SIG-M5 (cell line): ENCODE measurements around the gene CRIM1.

Experiments
- DNase-seq: peaks from one replicate; lab custom pipeline; 2025; lab: John Stamatoyannopoulos, UW

The CRIM1 gene

DNA sequence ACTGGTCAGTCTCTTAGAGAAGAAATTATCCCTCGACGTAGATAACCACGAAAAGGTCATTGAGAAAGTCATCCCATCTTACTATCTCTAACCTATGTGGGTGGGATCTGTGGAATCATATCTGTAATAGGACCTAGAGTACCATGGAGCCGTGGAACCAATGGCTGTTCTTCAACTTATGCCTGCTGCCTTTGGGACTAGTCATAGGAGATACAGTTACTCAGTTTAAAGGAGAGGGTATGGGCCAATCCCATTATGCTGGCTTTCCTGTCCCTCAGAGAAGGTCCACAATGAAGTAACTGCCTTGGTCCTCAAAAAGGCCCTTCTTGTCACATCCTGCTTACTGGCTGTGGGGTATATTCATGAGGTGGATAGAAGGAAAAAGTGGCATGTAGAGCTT lies 164.9 kb downstream of the CRIM1 start:
- DNase-seq, result no peak

- DNase-seq, result no peak
These were observed 167.6 kb downstream of the CRIM1 start for GRCh38 chr2:36523153-36523552.

DNA sequence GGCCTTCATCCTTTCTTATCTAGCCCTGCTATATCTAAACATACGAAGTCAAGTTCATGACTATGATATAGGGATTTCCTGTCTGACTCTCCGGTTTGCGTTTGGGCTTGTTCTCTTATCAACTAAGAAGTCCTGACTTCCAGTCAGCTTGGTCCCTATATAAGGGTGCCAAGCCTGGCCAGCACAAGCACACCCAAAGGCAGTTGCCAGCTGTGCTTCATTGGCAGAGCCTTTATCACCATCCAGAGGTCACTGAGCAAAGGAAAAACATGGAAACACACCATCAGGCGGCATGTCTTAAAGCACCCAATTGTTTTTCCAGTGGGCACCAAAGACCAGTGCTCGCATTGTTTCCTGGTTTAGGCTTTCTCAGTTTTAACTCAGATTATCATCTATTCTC lies 169.7 kb downstream of the CRIM1 start:
- DNase-seq, result no peak

- DNase-seq, result no peak
These were observed 170.6 kb downstream of the CRIM1 start for GRCh38 chr2:36526226-36526625.

- no peak for DNase-seq
These were observed 172.7 kb downstream of the CRIM1 start for GRCh38 chr2:36528274-36528673.

DNA sequence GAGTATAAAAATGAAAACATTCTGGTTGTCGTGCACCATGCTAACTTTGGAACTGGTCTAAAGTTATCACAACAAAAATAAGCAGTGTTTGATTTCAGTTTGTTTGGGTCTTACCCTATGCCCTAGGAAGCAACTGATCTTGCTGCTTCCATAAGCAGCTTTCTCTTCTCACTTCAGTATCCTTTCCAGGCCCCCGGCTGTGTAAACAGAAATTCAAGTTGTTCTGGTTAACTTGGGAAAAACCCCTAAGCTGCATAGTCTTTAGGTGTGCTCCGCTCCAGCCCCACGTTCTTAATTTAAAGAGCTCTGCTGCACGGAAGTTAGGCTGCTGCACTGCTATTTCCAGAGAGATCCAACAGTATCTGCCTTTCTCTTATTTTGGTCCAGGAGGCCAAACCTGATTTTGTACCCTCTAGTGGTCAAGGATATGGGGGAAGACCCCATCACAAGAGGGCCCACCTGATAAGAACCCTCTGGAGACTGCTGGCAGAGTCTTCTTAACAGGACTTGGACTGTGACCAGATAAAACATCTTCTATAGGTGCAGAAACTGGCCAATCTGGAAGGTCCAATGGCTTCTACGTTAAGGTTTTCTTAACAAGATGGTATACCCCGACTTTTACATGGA lies 173.3 kb downstream of the CRIM1 start:
- DNase-seq, result no peak

DNA sequence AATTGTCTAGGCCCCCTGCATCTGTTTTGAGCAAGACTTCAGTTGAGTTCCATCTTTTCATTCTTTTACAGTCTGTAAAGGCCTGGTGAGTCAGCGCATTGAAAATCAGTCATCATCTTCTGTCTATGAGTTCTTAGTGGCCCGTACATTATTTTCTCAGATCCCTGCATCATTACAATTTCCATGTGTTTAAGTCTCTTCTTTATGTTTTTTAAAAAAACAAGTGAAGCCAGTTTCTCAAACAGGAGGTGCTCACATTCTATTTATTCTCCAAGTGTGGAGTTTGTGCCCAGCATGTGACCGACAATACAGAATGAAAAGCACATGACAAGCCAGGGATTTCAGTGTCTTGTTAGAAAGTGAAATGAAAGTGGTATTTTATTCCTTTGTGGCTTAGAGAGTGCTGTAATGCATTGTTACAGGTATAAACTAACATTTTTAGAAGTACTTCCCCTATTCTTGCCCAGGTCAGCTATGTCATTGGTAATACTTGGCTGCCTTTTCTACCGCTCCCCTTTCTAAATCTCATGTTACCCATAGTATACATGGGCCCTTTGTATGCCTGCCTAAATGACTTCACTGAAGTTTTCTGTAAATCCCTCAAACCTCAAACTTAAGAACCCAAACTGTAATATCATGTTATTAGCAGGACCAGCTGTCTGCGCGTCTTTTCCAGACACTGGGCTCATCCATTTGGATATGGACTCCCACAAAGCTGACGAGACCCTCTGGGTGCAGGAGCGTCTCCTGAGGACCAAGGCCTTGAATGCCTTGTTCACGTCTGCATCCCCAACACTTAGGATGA lies 174.8 kb downstream of the CRIM1 start:
- DNase-seq, result no peak

DNA sequence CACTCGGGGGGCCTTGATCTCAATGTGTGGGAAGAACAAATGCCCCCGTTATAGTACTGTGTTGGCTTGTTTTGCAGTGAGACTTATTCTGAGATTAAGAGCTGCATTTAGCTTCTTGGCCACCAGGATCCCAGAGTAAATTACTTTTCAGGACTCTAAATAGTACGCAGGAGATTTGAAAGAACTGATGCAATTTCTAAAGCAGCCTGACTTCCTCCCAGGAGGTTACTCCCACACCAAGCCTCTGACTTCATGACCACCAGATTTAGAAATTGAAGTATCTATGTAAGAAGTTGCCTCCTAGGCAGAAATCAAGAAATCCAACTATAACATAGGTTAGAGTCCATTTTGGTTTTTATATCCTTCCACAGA lies 175.4 kb downstream of the CRIM1 start:
- DNase-seq, result peak; percentile 73

- no peak for DNase-seq
These were observed 178.8 kb downstream of the CRIM1 start for GRCh38 chr2:36534275-36534799.

DNA sequence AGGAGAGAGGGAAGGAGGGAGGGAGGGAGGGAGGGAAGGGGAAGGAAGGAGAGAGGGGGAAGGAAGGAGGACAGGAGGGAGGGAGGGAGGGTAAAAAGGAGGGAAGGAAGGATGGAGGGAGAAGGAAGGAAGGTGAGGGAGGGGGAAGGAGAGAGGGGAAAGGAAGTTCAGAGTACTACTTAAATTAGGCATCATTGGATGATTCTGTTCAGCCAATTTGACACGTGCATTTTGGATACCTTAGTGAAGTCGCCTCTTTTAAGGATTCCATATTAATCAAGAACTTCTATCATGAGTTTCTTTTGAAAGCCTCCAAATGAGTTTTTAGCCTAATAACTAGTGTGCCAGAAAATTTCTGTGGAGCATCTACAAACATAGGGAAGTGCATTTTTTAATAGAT lies 179.5 kb downstream of the CRIM1 start:
- no peak for DNase-seq

DNA sequence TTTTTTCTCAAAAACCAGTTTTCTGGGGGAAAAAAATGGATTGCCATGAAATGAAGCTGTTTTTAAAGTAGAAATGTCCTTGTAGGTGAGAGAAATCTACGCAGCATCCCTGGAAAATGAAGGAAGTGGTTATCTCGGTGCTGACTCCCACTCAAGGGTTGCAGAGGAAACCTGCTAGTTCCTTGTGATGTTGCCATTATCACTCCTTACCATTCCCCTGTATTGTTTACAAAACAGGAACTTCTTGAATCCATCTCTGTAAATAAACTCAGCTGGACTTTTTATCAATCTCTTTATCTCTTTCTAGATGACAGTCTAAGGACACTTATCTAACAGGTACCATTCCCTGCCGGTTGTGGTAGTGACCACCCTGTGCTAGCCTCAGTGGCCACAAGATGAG lies 181.2 kb downstream of the CRIM1 start:
- no peak for DNase-seq

GRCh38 chr2:36538335-36538734 lies 182.8 kb downstream of the CRIM1 start:
- DNase-seq, result no peak

- DNase-seq, result no peak
These were observed 184.1 kb downstream of the CRIM1 start for GRCh38 chr2:36539631-36540030.

- no peak for DNase-seq
These were observed 185.6 kb downstream of the CRIM1 start for GRCh38 chr2:36540986-36541754.

DNA sequence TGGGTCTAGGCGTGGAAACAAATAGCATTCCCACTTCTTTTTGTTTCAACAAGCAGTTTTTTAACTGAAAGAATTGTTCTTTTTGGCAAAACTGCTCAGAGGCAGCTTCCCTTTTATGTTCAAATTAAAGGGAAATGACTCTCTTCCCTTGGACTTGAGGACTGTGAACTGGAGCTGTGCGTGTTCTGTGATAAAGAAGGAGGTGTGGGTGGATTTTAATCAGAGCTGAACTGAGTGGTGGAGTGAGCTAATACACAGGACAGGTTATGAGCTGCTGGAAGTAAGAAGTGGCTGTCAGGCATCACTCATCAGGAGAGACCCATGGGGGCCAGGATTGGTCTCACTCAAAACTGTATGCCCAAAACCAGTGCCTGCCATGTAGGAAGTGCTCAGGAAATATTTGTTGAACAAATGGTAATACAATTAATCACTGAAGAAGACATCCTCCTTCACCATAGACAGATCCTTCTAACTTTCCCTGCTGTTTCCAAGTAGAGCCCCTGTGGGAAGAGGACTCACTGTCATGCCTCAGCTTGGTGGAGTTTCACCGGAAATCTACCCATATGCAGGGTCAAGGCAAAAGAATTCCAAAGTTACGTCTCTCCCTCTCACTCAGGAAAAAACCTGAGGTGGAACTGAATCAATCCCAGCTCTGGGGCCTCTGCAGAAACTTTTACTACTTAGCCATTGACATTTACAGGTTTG lies 186.5 kb downstream of the CRIM1 start:
- no peak for DNase-seq

GRCh38 chr2:36544638-36545338 lies 189.2 kb downstream of the CRIM1 start:
- no peak for DNase-seq

DNA sequence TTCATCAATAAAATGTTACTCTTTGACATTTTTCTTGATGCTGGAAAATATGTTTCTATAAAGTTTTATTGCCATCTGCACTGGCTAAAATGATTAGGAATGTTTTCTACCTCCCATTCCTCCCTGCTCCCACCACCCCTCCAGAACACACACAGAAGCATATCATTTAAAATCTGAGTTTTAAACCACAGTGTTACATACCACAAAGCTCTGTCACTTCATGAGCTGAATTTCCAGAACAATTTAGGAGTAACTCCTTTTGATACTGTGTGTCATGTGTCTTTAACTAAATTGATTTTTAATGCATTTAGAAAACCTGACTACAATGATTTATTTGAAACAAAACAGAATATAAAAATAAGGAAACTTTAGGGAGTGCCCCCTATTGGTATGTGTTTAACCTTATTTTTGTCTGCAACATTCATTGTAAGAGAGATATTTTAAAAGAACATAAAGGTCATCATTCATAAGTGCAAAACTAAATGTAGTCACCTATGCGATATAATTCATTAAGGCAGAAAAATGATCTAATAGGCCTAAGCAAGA lies 190.4 kb downstream of the CRIM1 start:
- no peak for DNase-seq

- DNase-seq, result no peak
These were observed 192.3 kb downstream of the CRIM1 start for GRCh38 chr2:36547906-36548305.

- no peak for DNase-seq
These were observed 193.6 kb downstream of the CRIM1 start for GRCh38 chr2:36549165-36549574.

DNA sequence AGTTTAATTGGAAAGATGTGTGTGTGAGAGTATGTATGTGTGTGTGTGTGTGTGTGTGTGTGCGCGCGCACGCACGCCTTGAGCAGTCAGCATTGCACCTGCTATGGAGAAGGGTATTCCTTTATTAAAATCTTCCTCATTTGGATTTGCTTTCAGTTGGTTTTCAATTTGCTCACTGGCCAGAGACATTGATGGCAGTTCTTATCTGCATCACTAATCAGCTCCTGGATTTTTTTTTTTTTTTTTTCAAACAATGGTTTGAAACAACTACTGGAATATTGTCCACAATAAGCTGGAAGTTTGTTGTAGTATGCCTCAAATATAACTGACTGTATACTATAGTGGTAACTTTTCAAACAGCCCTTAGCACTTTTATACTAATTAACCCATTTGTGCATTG lies 194.4 kb downstream of the CRIM1 start:
- DNase-seq, result no peak

GRCh38 chr2:36553683-36554082 lies 198.1 kb downstream of the CRIM1 start:
- no peak for DNase-seq
